DMS 273 (cell line): Measurements from ENCODE around the gene CCDC177.

Experiments used
- DNase-seq: peaks from one replicate; lab custom pipeline; 2025; ENCODE audit not compliant: unreplicated experiment; lab: John Stamatoyannopoulos, UW

The CCDC177 gene

GRCh38 chr14:69531135-69531534 is 43.5 kb downstream of the CCDC177 start:
- no peak for DNase-seq

- peak; percentile 45 for DNase-seq
These were observed 44.6 kb downstream of the CCDC177 start for GRCh38 chr14:69530095-69530494.

- no peak for DNase-seq
These were observed 45.1 kb downstream of the CCDC177 start for GRCh38 chr14:69529563-69529962.

- DNase-seq: no peak
These were observed 45.7 kb downstream of the CCDC177 start for GRCh38 chr14:69528930-69529329.

GRCh38 chr14:69528143-69528542 is 46.5 kb downstream of the CCDC177 start:
- DNase-seq: no peak

- no peak for DNase-seq
These were observed 47.0 kb downstream of the CCDC177 start for GRCh38 chr14:69527635-69528034.

- DNase-seq: no peak
These were observed 48.8 kb downstream of the CCDC177 start for GRCh38 chr14:69525896-69526295.

GRCh38 chr14:69522026-69522425 is 52.6 kb downstream of the CCDC177 start:
- DNase-seq: no peak
